ENCODE measurements around the gene NUP107.

The NUP107 gene

DNA sequence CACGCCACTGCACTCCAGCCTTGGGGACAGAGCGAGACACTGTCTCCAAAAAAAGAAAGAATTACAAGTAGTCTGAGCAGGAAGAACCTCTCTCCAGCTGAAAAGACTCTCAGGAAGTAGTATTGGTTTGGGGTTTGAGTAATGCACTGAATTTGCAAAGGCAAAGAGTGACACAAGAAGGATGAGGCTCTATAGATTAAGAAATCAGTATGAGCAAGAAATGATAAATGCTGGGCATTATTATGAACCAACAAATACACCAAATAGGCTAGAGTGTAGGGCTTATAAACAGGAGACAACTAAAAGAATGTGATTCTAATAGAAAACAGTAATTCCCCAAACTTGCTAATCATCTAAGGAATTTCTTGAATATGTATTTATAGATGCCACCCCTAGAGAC is 56.6 kb downstream of the NUP107 start:
- no peak for DNase-seq (ENCODE audit: low spot score)

DNA sequence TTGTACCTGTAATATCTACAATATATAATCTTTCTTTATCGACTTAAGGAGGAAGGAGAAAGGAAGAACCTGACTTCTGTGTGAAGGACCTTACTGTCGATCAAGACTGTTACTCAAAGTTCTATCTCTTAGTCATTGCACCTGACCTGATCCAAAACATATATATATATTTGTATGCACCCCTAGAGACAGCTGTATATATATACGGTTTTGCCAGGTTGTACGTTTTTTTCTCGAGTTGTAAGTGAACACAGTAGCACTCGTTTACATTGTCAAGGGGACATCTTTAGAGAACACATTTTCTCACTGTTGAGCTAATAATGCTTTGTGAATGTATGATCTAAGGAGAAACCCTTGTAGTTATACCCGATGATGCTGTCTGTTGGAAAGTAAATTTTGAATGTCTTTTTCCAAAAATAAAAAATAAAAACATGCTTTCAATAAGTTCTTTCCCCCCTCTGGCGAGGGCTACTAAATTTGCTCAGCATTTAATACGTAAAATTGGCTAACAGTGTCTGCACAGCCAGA is 58.7 kb downstream of the NUP107 start:
- peak; percentile 16 for DNase-seq (ENCODE audit: low spot score)

DNA sequence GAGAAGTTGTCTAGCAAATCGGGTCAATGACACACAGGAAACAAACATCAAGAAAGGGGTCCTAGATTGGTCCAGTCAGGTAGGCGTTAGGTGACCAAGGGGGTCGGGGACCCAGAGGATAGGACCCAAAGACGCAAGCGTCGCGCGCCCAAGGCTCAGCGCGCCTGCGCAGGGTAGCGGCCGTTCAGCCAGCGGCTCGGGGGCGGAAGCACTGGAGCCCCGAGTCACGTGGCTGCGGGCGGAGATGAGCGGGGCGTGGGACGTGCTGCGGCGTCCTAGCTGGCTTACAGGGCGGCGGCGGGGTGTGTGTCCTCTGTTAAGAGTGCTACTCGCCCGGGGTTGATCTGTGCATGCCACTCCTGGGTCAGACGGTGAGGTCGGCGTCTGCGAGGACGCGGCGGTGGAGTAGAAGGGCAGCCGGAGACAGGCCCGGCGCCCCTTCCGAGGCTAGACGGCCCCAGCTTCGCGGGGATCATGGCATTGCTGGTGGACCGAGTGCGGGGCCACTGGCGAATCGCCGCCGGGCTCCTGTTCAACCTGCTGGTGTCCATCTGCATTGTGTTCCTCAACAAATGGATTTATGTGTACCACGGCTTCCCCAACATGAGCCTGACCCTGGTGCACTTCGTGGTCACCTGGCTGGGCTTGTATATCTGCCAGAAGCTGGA is 59.3 kb downstream of the NUP107 start, which contains the start of gene SLC35E3:
Gene SLC35E3, plus strand, starts transcription at position 273 of the 668 bp plus-strand sequence. Its CDS starts 202 bp downstream, at position 475.
- peak; percentile 95 for DNase-seq (ENCODE audit: low spot score)

DNA sequence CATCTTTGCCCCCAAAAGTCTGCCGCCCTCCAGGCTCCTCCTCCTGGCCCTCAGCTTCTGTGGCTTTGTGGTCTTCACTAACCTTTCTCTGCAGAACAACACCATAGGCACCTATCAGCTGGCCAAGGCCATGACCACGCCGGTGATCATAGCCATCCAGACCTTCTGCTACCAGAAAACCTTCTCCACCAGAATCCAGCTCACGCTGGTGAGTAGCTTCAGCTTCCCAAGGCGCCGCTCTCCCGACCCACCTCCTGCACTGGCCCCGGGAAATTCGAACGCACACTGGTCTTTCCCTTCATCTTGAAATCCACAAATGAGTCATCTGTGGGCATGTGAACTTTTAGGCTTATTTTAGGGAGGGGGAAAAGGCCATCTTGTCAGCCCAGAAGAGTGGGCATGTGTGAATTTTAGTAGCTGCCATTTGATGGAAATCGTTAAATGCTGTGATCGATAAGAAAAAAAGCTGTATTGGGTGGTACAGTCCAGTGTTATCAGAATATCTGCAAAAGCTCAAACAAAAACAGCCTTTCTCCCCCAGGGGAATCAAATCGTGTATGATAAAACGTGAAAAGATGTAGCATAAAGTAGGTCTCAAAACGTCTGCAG is 59.9 kb downstream of the NUP107 start:
- DNase-seq (ENCODE audit: low spot score) = peak; percentile 16

DNA sequence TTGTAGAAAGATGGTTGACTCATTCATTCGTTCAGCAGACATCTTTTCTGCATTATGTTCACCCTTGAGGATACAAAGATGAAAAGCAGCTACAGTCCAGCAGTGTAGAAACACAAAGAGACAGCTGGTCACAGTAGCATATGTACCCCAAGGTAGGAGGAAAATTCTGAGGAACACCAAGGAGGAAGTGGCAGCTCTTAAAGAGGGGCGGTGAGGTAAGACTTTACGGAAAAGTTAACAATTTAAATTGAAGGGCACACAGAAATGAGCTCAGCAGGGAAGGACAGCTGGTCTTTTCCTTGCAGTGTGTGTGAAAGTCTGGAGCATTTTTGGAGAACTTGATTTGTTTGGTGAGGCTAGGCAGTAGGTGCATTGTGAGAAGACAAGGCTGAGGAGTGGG is 62.7 kb downstream of the NUP107 start:
- DNase-seq (ENCODE audit: low spot score) = no peak

DNA sequence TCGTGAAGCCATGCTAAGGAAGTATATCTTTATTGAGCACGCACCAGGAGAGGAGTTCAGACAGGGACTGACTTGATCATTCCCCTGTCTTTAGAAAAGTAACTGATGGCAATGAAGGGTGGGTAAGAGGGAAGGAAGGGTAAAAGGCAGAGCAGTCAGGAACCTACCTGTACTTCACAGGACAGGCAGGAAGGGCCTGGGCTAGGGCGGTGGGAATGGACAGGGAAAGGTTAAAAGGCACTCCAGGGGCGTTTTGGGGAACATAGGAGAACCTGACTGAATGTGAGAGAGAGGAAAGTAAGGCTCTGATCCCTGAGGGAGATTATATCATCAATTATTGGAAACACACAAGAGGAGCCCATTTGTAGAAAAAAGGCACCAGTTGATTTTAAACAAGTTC is 63.1 kb downstream of the NUP107 start:
- DNase-seq (ENCODE audit: low spot score) = no peak

DNA sequence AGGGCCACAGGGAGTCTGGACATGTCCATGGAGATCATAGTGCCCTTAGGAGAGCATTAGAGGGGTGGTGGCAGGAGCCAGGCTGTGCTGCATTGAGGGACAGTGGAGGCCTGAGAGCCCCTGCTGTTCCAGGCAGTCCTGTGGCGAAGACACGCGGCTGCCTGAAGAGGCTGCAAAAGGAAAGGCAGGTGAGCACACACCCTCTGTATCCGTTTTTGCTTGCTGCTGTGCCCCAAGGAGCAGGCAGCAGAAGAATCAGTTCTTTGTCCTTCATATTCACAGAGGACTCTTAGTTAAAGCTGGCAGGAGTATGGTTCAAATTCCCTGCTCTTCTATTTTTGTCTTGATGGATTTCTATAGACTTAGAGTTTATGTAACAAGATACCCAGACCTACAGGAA is 63.7 kb downstream of the NUP107 start:
- no peak for DNase-seq (ENCODE audit: low spot score)

DNA sequence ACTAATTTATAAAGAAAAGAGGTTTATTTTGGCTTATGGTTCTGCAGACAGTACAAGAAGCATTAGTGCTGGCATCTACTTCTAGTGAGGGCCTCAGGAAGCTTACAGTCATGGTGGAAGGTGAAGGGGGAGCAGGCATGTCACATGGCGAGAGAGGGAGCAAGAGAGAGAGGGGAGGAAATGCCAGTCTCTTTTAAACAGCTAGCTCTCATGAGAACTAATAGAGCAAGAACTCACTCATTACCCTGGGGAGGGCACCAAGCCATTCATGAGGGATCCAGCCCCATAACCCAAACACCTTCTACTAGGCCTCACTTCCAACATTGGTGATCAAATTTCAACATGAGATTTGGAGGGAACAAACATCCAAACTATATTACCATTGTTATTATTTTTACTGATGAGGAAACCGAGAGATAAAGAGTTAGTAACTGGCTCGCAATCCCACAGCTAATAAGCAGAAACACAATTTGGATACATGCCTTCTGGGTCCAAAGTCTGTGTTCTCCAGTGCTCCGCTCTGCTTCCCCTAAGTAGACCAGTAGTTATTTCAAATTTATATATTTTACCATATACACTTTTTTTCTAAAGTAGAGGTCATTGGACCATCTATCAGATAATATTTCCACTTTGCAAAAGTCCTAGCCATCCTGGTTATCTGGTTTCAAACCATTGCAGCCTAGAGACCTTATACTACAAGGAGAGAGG is 68.9 kb downstream of the NUP107 start:
- no peak for DNase-seq (ENCODE audit: low spot score)

DNA sequence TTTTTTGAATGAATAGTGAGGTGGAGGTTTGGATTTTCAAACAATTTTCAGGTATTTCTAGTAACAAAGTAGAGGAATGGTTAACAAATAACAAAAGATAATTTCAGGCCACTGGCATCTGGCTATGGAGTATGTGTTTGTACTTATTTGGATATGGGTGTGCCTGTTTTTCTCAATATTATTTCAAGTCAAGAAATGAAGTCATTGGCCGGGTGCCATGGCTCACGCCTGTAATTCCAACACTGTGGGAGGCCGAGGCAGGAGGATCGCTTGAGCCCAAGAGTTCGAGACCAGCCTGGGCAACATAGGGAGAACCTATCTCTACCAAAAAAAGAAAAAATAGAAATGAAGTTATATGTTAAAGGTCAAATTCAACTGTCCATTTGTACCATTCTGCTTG is 73.1 kb downstream of the NUP107 start:
- DNase-seq (ENCODE audit: low spot score) = no peak

DNA sequence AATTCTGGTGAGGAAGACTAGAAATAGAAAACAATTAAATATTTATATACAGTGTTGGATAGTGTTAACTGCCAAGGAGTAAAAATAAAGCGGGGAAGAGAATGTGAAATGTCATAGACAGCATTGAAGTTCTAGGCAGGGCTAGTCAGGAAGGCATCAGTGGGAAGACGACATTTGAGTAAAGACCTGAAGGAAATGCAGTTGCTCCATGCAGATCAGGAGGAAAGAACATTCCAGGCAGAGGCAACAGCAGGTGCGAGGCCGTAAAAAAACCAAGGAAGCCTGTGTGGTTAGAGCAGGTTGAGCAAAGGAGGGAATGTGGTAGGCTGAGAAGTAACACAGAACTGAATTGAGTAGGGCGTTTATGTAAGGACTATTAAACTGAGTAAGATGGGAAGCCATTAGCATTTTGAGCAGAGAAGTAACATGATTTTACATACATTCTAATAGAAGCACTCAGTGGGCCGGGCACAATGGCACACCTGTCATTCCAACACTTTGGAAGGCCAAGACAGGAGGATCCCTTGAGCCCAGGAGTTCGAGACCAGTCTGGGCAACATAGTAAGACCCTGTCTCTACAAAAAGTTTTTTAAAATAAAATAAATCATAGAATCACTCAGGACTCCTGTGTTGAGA is 74.1 kb downstream of the NUP107 start:
- DNase-seq (ENCODE audit: low spot score) = no peak

DNA sequence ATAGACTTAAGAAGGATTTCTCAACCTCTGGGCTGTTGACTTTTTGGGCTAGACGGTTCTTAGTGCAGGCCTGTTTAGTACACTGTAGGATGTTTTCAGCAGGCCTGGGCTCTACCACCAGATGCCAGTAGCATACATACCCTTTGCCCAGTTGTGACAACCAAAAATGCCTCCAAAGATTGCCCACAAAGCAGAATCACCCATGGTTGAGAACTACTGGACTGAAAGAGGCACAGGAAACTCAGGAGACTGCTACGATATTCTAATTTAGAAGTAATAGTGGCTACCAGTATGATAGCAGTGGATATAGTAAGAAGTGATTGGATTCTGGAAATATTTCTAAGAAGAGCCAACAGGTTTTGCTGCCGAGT is 74.6 kb downstream of the NUP107 start:
- no peak for DNase-seq (ENCODE audit: low spot score)

DNA sequence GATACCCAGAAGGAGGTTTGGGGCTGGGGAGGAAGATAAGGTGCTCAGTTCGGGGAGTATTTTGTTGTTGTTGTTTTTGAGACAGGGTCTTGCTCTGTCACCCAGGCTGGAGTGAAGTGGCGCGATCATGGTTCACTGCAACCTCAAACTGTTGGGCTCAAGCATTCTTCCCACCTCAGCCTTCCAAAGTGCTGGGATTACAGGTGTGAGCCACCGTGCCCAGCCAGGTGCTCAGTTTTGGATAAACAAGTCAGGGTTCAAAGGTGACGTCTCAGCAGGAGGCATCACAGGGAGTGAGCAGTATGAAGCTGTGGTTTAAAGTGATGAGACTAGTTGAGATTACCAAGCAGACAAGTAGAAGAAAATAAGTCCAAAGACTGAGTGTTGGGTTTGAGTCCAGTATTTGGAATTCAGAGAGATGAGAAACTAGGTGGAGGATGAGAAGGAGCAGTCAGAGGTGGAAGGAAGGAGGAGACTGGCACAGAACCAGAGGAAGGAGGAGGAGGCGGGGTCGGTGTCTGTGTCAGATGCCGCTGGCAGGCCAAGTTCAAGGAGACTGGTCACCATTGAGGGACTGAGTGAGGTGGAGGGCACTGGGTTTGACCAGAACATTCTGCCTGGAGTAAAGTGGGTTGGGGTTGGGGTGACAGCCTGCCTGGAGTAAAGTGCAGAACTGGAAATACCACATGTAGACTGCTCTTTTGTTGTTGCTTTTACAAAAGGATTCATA is 75.3 kb downstream of the NUP107 start:
- no peak for DNase-seq (ENCODE audit: low spot score)

DNA sequence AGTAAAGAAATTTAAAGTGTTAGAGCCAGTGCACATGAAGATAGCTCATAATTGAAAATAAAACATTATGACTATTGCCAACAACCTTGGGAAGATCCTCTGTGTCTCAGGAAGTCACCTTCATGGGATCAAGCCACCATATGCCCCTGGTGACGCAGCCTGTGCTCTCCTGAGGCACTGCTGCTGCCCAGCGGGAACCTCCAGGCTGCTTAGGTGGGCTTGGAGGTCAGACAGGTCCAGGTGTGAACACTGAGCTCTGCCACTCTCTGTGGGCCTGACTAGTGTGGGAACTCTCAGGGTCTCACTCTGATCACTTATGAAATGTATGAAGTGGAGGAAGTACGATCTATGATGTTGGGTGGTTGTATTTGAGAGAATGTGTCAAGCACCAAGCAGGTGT is 75.9 kb downstream of the NUP107 start:
- DNase-seq (ENCODE audit: low spot score) = no peak

DNA sequence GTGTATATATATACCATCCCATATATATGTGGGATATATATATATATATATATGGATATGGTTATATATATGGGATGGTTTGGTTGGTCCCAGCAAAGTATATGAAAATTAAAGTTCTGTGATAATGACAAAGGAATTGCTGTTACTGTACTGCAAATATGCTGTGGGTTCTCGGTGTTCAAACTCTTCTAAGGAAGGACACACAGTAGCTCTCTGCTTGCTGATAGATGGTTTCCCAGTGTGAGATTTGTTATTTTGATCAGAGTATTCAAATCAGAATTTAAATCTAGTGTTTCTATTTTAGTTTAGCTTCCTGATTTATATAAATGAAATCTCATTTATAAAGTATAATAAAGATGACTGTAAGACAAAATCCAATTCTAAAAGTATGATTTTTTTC is 78.9 kb downstream of the NUP107 start:
- DNase-seq (ENCODE audit: low spot score) = no peak

DNA sequence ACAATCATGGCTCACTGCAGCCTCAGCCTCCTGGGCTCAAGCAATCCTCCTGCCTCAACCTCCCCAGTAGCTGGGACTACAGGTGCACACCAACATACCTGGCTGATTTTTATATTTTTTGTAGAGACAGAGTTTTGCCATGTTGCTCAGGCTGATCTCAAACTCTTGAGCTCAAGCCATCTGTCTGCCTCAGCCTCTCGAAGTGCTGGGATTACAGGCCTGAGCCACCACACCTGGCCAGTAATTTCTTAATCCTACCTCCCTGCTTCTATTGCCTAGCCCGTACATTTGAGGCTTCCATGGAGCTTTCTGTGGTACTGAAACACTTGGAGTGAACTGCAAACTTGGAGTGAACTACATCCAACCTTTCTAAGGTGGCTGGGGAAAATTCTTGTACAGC is 79.9 kb downstream of the NUP107 start:
- DNase-seq (ENCODE audit: low spot score) = no peak

DNA sequence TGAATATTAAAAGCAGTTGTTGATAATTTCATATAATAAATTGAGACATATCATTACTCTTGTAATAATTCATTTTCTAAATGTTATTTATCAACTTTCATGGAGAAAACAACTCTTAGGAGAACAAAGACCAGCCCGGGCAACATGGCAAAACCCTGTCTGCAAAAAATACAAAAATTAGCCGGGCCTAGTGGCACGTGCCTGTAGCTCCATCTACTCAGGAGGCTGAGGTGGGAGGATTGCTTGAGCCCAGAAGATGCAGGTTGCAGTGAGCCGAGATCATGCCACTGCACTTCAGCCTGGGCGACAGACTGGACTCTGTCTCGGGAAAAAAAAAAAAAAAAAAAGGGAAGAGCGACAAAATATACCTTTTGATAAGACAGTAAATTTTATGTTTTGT is 80.4 kb downstream of the NUP107 start:
- no peak for DNase-seq (ENCODE audit: low spot score)

DNA sequence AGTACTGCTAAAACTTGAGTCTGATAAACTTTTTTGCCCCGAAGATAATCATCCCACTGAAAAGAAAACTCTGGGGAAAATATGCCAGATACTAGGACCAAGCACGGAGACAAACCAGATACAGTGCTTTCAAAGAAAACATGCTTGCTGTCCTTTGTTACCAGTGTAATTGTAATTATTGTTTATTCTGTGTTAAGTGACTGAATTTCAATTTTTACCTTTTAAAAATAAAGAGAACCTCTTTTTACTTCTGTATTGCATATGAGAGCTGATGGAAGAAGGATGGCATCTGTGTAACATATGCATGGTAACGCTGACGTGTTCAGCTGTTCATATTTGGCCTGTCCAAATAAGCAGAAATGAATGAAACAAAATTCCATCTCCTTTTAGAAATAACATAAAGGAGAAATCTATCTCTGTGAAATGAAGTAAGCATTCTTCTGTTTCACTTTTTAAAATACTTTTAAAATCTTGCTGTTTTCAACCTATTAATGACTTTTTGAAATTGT is 81.7 kb downstream of the NUP107 start:
- DNase-seq (ENCODE audit: low spot score) = no peak

DNA sequence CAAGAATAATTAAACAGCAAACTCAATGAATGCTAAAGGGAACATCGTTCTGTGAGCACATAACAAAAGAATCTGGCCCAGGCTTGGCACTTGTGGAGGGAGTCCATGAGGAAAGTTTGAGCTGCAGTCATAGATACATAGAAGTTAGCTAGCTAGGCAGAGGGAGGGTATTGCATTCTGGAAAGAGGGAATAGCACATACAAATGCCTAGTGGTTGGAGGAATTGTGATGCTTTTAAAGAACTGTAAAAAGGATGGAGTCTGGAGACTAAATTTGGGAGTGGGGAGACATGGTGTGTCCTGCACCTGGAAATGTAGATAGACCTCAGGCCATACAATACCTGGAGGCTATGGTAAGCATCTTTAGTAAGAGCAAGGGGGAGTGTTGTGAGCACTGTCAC is 83.2 kb downstream of the NUP107 start:
- no peak for DNase-seq (ENCODE audit: low spot score)

DNA sequence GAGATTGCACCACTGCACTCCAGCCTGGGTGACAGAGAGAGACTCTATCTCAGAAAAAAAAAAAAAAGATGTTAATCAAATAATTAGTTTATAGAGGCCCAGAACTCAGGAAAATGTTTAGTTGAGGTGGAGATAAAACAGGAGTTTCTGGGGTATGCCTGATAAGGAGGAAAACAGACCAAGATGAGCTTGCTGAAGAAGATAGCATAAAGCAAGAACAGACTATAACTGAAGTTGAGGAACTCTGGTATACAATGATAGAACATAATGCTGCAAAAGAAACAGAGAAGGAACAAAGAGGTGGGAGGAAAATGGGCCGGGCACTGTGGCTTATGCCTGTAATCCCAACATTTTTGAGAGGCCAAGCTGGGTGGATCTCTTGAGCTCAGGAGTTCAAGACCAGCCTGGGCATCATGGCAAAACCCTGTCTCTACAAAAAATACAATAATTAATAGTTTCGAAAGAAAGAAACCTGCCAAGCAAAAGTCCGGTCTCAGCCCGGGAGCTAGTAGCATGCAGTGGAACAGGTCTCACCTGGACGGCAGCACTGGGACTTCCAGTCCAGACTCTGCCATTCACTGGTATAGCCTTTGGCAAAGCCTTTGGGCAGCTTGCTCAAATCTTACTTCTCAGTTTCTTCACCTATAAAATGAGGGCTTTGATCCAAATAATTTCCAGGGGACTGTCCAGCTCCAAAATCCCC is 84.6 kb downstream of the NUP107 start:
- no peak for DNase-seq (ENCODE audit: low spot score)

DNA sequence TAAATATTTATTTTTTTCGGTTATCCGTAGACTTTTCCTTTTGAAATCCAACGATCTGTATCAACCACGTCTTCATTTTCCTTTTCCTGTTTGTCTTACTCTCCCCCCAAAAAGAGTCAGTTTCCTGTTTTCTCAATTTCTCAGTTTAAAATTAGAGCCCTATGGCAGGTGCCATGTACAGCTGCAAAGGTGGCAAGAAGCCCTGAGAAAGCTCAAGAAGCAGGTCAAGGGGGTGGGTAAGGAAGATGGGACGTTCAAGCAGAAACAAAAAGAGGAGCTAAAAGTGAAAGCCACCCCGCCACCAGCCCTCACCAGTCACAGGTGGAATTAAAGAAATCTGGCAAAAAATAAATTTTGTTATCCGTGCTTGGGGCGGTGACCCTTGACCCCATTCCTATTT is 85.9 kb downstream of the NUP107 start:
- DNase-seq (ENCODE audit: low spot score) = peak; percentile 74

DNA sequence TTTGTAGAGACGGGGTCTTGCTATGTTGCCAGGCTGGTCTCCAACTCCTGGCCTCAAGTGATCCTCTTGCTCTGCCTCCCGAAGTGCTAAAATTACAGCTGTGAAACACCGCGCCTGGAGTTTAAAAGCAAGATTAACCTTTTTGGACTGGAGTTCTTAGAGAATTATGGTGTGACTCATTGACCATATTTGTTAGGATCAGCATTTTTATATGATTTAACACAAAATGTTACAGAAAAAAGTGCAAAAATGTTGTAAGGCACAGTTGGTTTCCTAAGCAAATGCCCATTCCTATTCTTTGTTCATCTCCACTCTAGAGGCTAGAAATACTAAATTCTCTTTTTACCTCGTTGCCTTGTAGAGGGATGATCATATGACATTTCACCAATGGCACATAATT is 86.8 kb downstream of the NUP107 start:
- DNase-seq (ENCODE audit: low spot score) = no peak

Data from germinal center (tissue), 1 donor.